ENCODE measurements around the gene GPR17.
A peak's percentile ranks its signal among the peaks of the same experiment; 100 is the strongest.

The GPR17 gene

DNA sequence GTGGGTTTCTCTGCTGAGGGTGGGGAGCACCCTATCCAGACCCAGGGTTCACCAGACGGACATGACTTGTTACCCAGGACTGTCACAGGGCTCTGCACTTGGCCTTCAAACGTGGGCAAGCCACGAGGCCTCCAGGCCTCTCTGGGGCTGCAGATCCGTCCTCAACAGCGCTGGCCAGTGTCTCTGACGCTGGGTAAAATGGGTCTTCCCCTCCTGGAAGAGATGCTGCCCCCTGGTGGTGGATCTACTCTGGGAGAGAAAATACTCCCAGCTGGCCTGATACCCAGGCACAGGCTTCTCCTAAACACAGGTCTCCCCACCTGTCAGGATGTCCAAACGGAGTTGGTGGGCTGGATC is 3.7 kb downstream of the GPR17 start:
- H3K9ac ChIP-seq (ENCODE audit: low read length) = no peak overlapping the region
- H2BK5ac ChIP-seq (ENCODE audit: low read depth, low read length, poor library complexity) = no peak overlapping the region

DNA sequence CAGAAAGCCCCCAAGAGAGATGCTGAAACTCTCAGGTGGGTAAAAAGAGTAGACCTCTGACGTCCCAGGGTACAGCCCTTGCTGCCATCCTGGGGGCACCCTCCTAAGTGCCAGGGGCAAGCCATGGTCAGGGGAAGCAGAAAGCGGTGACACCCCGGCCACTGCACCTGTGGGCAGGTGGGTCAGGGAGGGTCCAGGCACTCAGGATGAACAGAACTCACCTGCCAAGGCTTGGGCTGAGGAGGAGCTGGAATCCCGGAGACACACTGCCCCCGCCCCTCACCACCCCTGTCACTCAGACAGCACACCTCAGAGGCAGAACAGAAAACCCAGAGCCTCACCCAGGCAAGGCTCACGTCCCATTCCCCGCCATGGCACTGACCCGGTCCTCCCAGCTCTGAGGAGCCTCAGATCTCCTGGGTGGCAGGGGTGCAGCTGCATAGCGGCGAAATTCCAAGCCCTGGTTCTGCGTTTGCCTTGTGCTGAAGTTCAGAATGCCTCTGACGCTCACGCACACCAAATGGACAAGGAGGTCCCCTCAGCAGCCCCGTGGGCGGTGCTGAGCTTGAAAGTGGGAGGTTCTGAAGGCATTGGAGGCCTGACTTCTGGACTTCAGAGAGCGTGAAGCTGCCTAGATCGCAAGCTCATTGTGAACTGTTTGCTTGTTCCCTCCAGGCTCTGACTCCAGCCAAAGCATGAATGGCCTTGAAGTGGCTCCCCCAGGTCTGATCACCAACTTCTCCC is 4.3 kb downstream of the GPR17 start:
- H2AK5ac ChIP-seq (ENCODE audit: low read length) = peak overlapping the region; percentile 25
- no peak overlapping the region for H3K27ac ChIP-seq (ENCODE audit: low read depth, low read length)
- H3K14ac ChIP-seq (ENCODE audit: low read length) = no peak overlapping the region
- no peak overlapping the region for H3K4me2 ChIP-seq (ENCODE audit: low read length)
- H2BK5ac ChIP-seq (ENCODE audit: low read depth, low read length, poor library complexity) = no peak overlapping the region
- H2BK120ac ChIP-seq (ENCODE audit: insufficient read depth, low read length, poor library complexity) = no peak overlapping the region
- H3K9me3 ChIP-seq (ENCODE audit: insufficient read depth, low read depth, low read length) = peaks cover 2% of the 10 kb centered on the region
- peaks cover 12 to 17% of the 10 kb centered on the region in 2 experiments for H3K4me1 ChIP-seq (ENCODE audit: control insufficient read depth in 1 of 2, insufficient read depth in 2 of 2, low read length in 2 of 2)
- no peak overlapping the region for H3K18ac ChIP-seq (ENCODE audit: low read length)
- no peaks in the 10 kb centered on the region for H3K27me3 ChIP-seq (ENCODE audit: insufficient read depth, low read length)
- no peak overlapping the region for H4K8ac ChIP-seq (ENCODE audit: low read depth, low read length)
- peaks cover 0 to 2% of the 10 kb centered on the region in 2 experiments for H3K36me3 ChIP-seq (ENCODE audit: control insufficient read depth in 1 of 2, insufficient read depth in 2 of 2, low read length in 2 of 2)
- peak overlapping the region; percentile 6 for H4K91ac ChIP-seq (ENCODE audit: low read depth, low read length)
- no peak overlapping the region for H4K12ac ChIP-seq (ENCODE audit: low read depth, low read length)
- no peak for DNase-seq
- H3K79me2 ChIP-seq (ENCODE audit: control insufficient read depth, insufficient read depth, low read length, poor library complexity) = no peaks in the 10 kb centered on the region
- H3K9ac ChIP-seq (ENCODE audit: low read length) = no peak overlapping the region
- no peak overlapping the region for H2AFZ ChIP-seq (ENCODE audit: insufficient read depth, low read length, poor library complexity)
- WGBS (ENCODE audit: extremely low coverage, insufficient coverage, insufficient read length) = no CpG with 5 or more reads among the region's 17 CpGs
- H2BK12ac ChIP-seq (ENCODE audit: low read length) = no peak overlapping the region
- no peaks in the 10 kb centered on the region for H3K79me1 ChIP-seq (ENCODE audit: low read length)
- H3K23ac ChIP-seq (ENCODE audit: low read length) = no peak overlapping the region
- H3K4ac ChIP-seq (ENCODE audit: low read depth, low read length) = no peak overlapping the region
- no peak overlapping the region for H3K4me3 ChIP-seq (ENCODE audit: low read depth, low read length)

More for the DNA sequence above, 3.7 kb downstream of the GPR17 start:
- H2BK120ac ChIP-seq (ENCODE audit: insufficient read depth, low read length, poor library complexity) = no peak overlapping the region
- no peaks in the 10 kb centered on the region for H3K79me1 ChIP-seq (ENCODE audit: low read length)
- no peak overlapping the region for H3K27ac ChIP-seq (ENCODE audit: low read depth, low read length)
- H3K9me3 ChIP-seq (ENCODE audit: insufficient read depth, low read depth, low read length) = peaks cover 2% of the 10 kb centered on the region
- H3K4me2 ChIP-seq (ENCODE audit: low read length) = no peak overlapping the region
- DNase-seq = peak; percentile 82 to 97
- no peak overlapping the region for H4K91ac ChIP-seq (ENCODE audit: low read depth, low read length)
- H3K14ac ChIP-seq (ENCODE audit: low read length) = no peak overlapping the region
- H3K4ac ChIP-seq (ENCODE audit: low read depth, low read length) = no peak overlapping the region
- H3K18ac ChIP-seq (ENCODE audit: low read length) = no peak overlapping the region
- H3K4me3 ChIP-seq (ENCODE audit: low read depth, low read length) = no peak overlapping the region
- H3K36me3 ChIP-seq (ENCODE audit: control insufficient read depth in 1 of 2, insufficient read depth in 2 of 2, low read length in 2 of 2) = peaks cover 0 to 2% of the 10 kb centered on the region in 2 experiments
- H4K8ac ChIP-seq (ENCODE audit: low read depth, low read length) = no peak overlapping the region
- no peaks in the 10 kb centered on the region for H3K79me2 ChIP-seq (ENCODE audit: control insufficient read depth, insufficient read depth, low read length, poor library complexity)
- H3K23ac ChIP-seq (ENCODE audit: low read length) = no peak overlapping the region
- no CpG with 5 or more reads among the region's 7 CpGs for WGBS (ENCODE audit: extremely low coverage, insufficient coverage, insufficient read length)
- no peaks in the 10 kb centered on the region for H3K27me3 ChIP-seq (ENCODE audit: insufficient read depth, low read length)
- H2AFZ ChIP-seq (ENCODE audit: insufficient read depth, low read length, poor library complexity) = no peak overlapping the region
- H2AK5ac ChIP-seq (ENCODE audit: low read length) = no peak overlapping the region
- H4K12ac ChIP-seq (ENCODE audit: low read depth, low read length) = no peak overlapping the region
- no peak overlapping the region for H2BK12ac ChIP-seq (ENCODE audit: low read length)
- H3K4me1 ChIP-seq (ENCODE audit: control insufficient read depth in 1 of 2, insufficient read depth in 2 of 2, low read length in 2 of 2) = peaks cover 12 to 17% of the 10 kb centered on the region in 2 experiments

DNA sequence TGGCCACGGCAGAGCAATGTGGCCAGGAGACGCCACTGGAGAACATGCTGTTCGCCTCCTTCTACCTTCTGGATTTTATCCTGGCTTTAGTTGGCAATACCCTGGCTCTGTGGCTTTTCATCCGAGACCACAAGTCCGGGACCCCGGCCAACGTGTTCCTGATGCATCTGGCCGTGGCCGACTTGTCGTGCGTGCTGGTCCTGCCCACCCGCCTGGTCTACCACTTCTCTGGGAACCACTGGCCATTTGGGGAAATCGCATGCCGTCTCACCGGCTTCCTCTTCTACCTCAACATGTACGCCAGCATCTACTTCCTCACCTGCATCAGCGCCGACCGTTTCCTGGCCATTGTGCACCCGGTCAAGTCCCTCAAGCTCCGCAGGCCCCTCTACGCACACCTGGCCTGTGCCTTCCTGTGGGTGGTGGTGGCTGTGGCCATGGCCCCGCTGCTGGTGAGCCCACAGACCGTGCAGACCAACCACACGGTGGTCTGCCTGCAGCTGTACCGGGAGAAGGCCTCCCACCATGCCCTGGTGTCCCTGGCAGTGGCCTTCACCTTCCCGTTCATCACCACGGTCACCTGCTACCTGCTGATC is 4.9 kb downstream of the GPR17 start:
- Histone ChIP-seq H3K14ac (ENCODE audit: low read length) (no peak overlapping the region), H3K79me1 (ENCODE audit: low read length) (no peaks in the 10 kb centered on the region), H3K27me3 (ENCODE audit: insufficient read depth, low read length) (no peaks in the 10 kb centered on the region), H4K12ac (ENCODE audit: low read depth, low read length) (no peak overlapping the region), H2BK5ac (ENCODE audit: low read depth, low read length, poor library complexity) (no peak overlapping the region), H2AFZ (ENCODE audit: insufficient read depth, low read length, poor library complexity) (no peak overlapping the region), H4K91ac (ENCODE audit: low read depth, low read length) (peak overlapping the region; percentile 6), H3K9ac (ENCODE audit: low read length) (no peak overlapping the region), H3K18ac (ENCODE audit: low read length) (no peak overlapping the region), H2BK120ac (ENCODE audit: insufficient read depth, low read length, poor library complexity) (no peak overlapping the region), H3K79me2 (ENCODE audit: control insufficient read depth, insufficient read depth, low read length, poor library complexity) (no peaks in the 10 kb centered on the region), H2AK5ac (ENCODE audit: low read length) (no peak overlapping the region), H3K23ac (ENCODE audit: low read length) (no peak overlapping the region), H3K4me2 (ENCODE audit: low read length) (no peak overlapping the region), H3K4me1 (ENCODE audit: control insufficient read depth in 1 of 2, insufficient read depth in 2 of 2, low read length in 2 of 2) (peaks cover 12 to 17% of the 10 kb centered on the region in 2 experiments), H2BK12ac (ENCODE audit: low read length) (peak overlapping the region; percentile 19), H3K4me3 (ENCODE audit: low read depth, low read length) (peak overlapping the region; percentile 21), H3K9me3 (ENCODE audit: insufficient read depth, low read depth, low read length) (peaks cover 2% of the 10 kb centered on the region), H3K27ac (ENCODE audit: low read depth, low read length) (no peak overlapping the region), H3K36me3 (ENCODE audit: control insufficient read depth in 1 of 2, insufficient read depth in 2 of 2, low read length in 2 of 2) (peaks cover 0 to 2% of the 10 kb centered on the region in 2 experiments), H4K8ac (ENCODE audit: low read depth, low read length) (no peak overlapping the region), H3K4ac (ENCODE audit: low read depth, low read length) (no peak overlapping the region)
- WGBS (ENCODE audit: extremely low coverage, insufficient coverage, insufficient read length) = no CpG with 5 or more reads among the region's 28 CpGs
- no peak for DNase-seq

GRCh38 chr2:127651381-127651809 is 5.4 kb downstream of the GPR17 start:
- H3K14ac ChIP-seq (ENCODE audit: low read length) = no peak overlapping the region
- peak overlapping the region; percentile 42 for H3K27ac ChIP-seq (ENCODE audit: low read depth, low read length)
- peaks cover 0 to 2% of the 10 kb centered on the region in 2 experiments for H3K36me3 ChIP-seq (ENCODE audit: control insufficient read depth in 1 of 2, insufficient read depth in 2 of 2, low read length in 2 of 2)
- no peaks in the 10 kb centered on the region for H3K79me2 ChIP-seq (ENCODE audit: control insufficient read depth, insufficient read depth, low read length, poor library complexity)
- H4K8ac ChIP-seq (ENCODE audit: low read depth, low read length) = peak overlapping the region; percentile 18
- H3K18ac ChIP-seq (ENCODE audit: low read length) = no peak overlapping the region
- H4K91ac ChIP-seq (ENCODE audit: low read depth, low read length) = peak overlapping the region; percentile 40
- H2BK120ac ChIP-seq (ENCODE audit: insufficient read depth, low read length, poor library complexity) = no peak overlapping the region
- H2BK12ac ChIP-seq (ENCODE audit: low read length) = peak overlapping the region; percentile 19
- H4K12ac ChIP-seq (ENCODE audit: low read depth, low read length) = no peak overlapping the region
- DNase-seq = no peak
- no peaks in the 10 kb centered on the region for H3K79me1 ChIP-seq (ENCODE audit: low read length)
- no peak overlapping the region for H3K4ac ChIP-seq (ENCODE audit: low read depth, low read length)
- H3K9ac ChIP-seq (ENCODE audit: low read length) = no peak overlapping the region
- H2BK5ac ChIP-seq (ENCODE audit: low read depth, low read length, poor library complexity) = no peak overlapping the region
- peak overlapping the region; percentile 21 for H3K4me3 ChIP-seq (ENCODE audit: low read depth, low read length)
- H3K4me1 ChIP-seq (ENCODE audit: control insufficient read depth in 1 of 2, insufficient read depth in 2 of 2, low read length in 2 of 2) = peaks cover 12 to 17% of the 10 kb centered on the region in 2 experiments
- H2AFZ ChIP-seq (ENCODE audit: insufficient read depth, low read length, poor library complexity) = no peak overlapping the region
- H3K4me2 ChIP-seq (ENCODE audit: low read length) = no peak overlapping the region
- peaks cover 2% of the 10 kb centered on the region for H3K9me3 ChIP-seq (ENCODE audit: insufficient read depth, low read depth, low read length)
- H3K23ac ChIP-seq (ENCODE audit: low read length) = no peak overlapping the region
- H2AK5ac ChIP-seq (ENCODE audit: low read length) = no peak overlapping the region
- whole genome bisulfite sequencing (ENCODE audit: extremely low coverage, insufficient coverage, insufficient read length) = no CpG with 5 or more reads among the region's 29 CpGs
- H3K27me3 ChIP-seq (ENCODE audit: insufficient read depth, low read length) = no peaks in the 10 kb centered on the region

Measured in trophoblast cell (in vitro differentiated cells and primary cell).